HCT116 (cell line): ENCODE measurements around the gene SCFD2.

ENCODE experiments used
- CEBPB ChIP-seq: IDR thresholded peaks from 2 replicates; pipeline ENCODE4 v1.6.1; 2012; ENCODE audit warnings: low read depth
- EZH2phosphoT487 ChIP-seq: fragments of 200-600 bp; IDR thresholded peaks from 2 replicates; pipeline ENCODE4 v1.6.1; 2018; ENCODE audit warnings: antibody characterized with exemption, borderline replicate concordance
- JUND ChIP-seq: IDR thresholded peaks from 2 replicates; pipeline ENCODE4 v1.6.1; 2012
- POLR2A ChIP-seq: IDR thresholded peaks from 2 replicates; pipeline ENCODE4 v1.7.0; 2011; ENCODE audit warnings: borderline replicate concordance; ENCODE audit not compliant: insufficient read depth, insufficient read length; ENCODE audit errors: extremely low read depth
- POLR2AphosphoS5 ChIP-seq: IDR thresholded peaks from 2 replicates; pipeline ENCODE4 v1.6.1; 2011; ENCODE audit warnings: mild to moderate bottlenecking, low read depth, low read length, moderate library complexity
- RAD21 ChIP-seq: IDR thresholded peaks from 2 replicates; pipeline ENCODE4 v1.6.1; 2012; ENCODE audit warnings: low read depth, mild to moderate bottlenecking
- SP1 ChIP-seq: IDR thresholded peaks from 2 replicates; pipeline ENCODE4 v1.6.1; 2012; ENCODE audit warnings: low read depth
- TCF7L2 ChIP-seq: IDR thresholded peaks from 2 replicates; pipeline ENCODE4 v1.7.0; 2011; ENCODE audit warnings: borderline replicate concordance, inconsistent platforms; ENCODE audit not compliant: insufficient read depth, insufficient read length; ENCODE audit errors: extremely low read depth
- ZFX ChIP-seq: fragments of 450-650 bp; IDR thresholded peaks from 2 replicates; pipeline ENCODE4 v1.6.1; 2017
- TF ChIP-seq, protein P1 (sequence below), 3 experiments: fragments of 200-600 bp in 1 of 3; sonication (generic) in 1 of 3; IDR thresholded peaks in 2 of 3; conservative IDR thresholded peaks in 1 of 3; 2 replicates each; pipeline ENCODE4 v1.5.1; 2012 to 2017; ENCODE audit warnings: low read depth in 2 of 3, low read length in 2 of 3, antibody characterized with exemption in 1 of 3, borderline replicate concordance in 1 of 3, control low read depth in 1 of 3, mild to moderate bottlenecking in 1 of 3, mixed read lengths in 1 of 3, mixed run types in 1 of 3, moderate library complexity in 1 of 3; ENCODE audit not compliant: insufficient read depth in 1 of 3
- TF ChIP-seq, protein P2 (sequence below): IDR thresholded peaks from 2 replicates; pipeline ENCODE4 v1.6.1; 2011; ENCODE audit warnings: mild to moderate bottlenecking, low read length, moderate library complexity; ENCODE audit not compliant: insufficient replicate concordance; ENCODE audit errors: extremely low read depth

DNA sequence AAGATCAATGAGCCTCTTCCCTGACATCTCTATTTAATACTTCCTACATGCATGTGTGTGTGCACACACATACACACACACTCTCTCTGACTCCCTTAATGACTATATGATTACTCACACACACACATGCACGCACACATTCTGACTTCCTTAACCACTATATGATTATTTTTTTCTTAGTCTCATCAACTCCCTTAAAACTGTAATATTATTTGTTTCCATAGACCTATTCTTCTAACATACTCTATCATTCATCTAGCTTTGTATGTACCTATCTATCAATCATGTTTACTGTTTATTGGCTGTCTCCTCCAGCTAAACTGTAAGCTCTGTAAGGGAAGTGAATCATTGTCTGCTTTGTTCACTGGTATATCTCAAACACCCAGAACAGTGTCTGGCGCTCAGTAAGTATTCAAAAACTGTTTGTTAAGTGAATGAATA lies 267.2 kb downstream of the SCFD2 start:
- TF ChIP-seq ZFX (no peak), POLR2A (no peak), RAD21 (no peak), JUND (no peak), CEBPB (no peak), POLR2AphosphoS5 (no peak), SP1 (no peak), EZH2phosphoT487 (no peak), TCF7L2 (no peak)
- TF ChIP-seq, protein P1, sequence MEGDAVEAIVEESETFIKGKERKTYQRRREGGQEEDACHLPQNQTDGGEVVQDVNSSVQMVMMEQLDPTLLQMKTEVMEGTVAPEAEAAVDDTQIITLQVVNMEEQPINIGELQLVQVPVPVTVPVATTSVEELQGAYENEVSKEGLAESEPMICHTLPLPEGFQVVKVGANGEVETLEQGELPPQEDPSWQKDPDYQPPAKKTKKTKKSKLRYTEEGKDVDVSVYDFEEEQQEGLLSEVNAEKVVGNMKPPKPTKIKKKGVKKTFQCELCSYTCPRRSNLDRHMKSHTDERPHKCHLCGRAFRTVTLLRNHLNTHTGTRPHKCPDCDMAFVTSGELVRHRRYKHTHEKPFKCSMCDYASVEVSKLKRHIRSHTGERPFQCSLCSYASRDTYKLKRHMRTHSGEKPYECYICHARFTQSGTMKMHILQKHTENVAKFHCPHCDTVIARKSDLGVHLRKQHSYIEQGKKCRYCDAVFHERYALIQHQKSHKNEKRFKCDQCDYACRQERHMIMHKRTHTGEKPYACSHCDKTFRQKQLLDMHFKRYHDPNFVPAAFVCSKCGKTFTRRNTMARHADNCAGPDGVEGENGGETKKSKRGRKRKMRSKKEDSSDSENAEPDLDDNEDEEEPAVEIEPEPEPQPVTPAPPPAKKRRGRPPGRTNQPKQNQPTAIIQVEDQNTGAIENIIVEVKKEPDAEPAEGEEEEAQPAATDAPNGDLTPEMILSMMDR (IDR thresholded peaks at IDR 0.05 in 2 of 3, conservative IDR thresholded peaks at IDR 0.05 in 1 of 3; ENCODE audit: borderline replicate concordance in 1 of 3, insufficient read depth in 1 of 3, low read depth in 2 of 3, low read length in 2 of 3): no peak
- TF ChIP-seq, protein P2, sequence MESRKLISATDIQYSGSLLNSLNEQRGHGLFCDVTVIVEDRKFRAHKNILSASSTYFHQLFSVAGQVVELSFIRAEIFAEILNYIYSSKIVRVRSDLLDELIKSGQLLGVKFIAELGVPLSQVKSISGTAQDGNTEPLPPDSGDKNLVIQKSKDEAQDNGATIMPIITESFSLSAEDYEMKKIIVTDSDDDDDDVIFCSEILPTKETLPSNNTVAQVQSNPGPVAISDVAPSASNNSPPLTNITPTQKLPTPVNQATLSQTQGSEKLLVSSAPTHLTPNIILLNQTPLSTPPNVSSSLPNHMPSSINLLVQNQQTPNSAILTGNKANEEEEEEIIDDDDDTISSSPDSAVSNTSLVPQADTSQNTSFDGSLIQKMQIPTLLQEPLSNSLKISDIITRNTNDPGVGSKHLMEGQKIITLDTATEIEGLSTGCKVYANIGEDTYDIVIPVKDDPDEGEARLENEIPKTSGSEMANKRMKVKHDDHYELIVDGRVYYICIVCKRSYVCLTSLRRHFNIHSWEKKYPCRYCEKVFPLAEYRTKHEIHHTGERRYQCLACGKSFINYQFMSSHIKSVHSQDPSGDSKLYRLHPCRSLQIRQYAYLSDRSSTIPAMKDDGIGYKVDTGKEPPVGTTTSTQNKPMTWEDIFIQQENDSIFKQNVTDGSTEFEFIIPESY: no peak
